Activated naive CD8-positive, alpha-beta T cell (primary cell): ENCODE results near the gene GPR171.
"Not testable (repeated sequence)": the region's sequence is repeated elsewhere in the genome, so short reads cannot be mapped to it uniquely, and the experiment has no call there.

Source experiments
- H3K27ac Mint-ChIP-seq: one replicate; pipeline ENCODE4 v1.8.0; 2021; ENCODE audit warnings: mixed read lengths
- H3K27me3 Mint-ChIP-seq: one replicate; pipeline ENCODE4 v1.8.0; 2021; ENCODE audit warnings: mixed read lengths
- H3K36me3 Mint-ChIP-seq: one replicate; pipeline ENCODE4 v1.8.0; 2021; ENCODE audit warnings: mixed read lengths
- H3K4me1 Mint-ChIP-seq: one replicate; pipeline ENCODE4 v1.8.0; 2021; ENCODE audit warnings: low read depth, mixed read lengths
- H3K4me3 Mint-ChIP-seq: one replicate; pipeline ENCODE4 v1.8.0; 2021; ENCODE audit warnings: mild to moderate bottlenecking, mixed read lengths
- H3K9me3 Mint-ChIP-seq: one replicate; pipeline ENCODE4 v1.8.0; 2021; ENCODE audit warnings: low read depth, mixed read lengths

Gene GPR171

GRCh38 chr3:151174351-151174750 lies 28.7 kb downstream of the GPR171 start:
- no peaks in the 10 kb centered on the region for H3K36me3 Mint-ChIP-seq
- no peak overlapping the region for H3K27ac Mint-ChIP-seq

DNA sequence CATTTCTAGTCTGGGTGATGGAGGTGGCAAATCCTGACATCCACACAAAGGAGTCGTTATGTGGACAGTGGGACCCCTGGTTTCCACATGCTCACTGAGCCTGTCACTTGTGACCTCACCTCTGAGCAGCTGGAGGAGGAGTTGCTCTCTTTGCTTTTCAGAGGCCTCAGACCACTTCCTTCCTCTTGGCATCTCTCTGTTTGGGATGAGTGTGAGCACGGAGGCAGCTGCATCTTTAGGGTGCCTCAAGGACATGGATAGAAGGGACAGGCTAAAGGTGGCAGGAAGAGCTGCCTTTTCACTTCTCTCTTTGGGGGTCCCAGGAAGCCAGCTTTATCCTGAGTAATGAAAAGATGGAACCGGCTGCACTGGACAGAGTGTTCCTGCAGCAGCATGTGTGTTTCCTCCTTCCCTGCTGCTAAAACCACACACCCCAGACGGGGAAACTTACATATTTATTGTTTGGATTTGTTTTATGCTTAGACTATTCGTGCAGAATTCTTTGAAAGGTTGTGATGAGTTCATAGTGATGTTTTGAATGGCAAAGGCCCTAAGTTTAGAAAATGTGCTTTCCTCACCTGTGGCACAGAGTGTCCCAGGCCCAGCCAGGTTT lies 31.8 kb downstream of the GPR171 start:
- H3K4me3 Mint-ChIP-seq: peak overlapping the region; percentile 41
- H3K9me3 Mint-ChIP-seq: no peaks in the 10 kb centered on the region
- no peaks in the 10 kb centered on the region for H3K36me3 Mint-ChIP-seq
- peaks cover 44% of the 10 kb centered on the region for H3K4me1 Mint-ChIP-seq
- peak overlapping the region; percentile 78 for H3K27ac Mint-ChIP-seq
- no peaks in the 10 kb centered on the region for H3K27me3 Mint-ChIP-seq

More at GRCh38 chr3:151174351-151174750, 28.7 kb downstream of the GPR171 start:
- no peaks in the 10 kb centered on the region for H3K9me3 Mint-ChIP-seq
- H3K4me1 Mint-ChIP-seq: peaks cover 35% of the 10 kb centered on the region
- no peak overlapping the region for H3K4me3 Mint-ChIP-seq
- H3K27me3 Mint-ChIP-seq: no peaks in the 10 kb centered on the region

GRCh38 chr3:151169948-151170679 lies 32.9 kb downstream of the GPR171 start:
- H3K36me3 Mint-ChIP-seq, H3K9me3 Mint-ChIP-seq, H3K27me3 Mint-ChIP-seq: not testable (repeated sequence)
- Mint-ChIP-seq H3K27ac (peak overlapping the region; percentile 78), H3K4me3 (peak overlapping the region; percentile 35), H3K4me1 (peaks cover 44% of the 10 kb centered on the region)

DNA sequence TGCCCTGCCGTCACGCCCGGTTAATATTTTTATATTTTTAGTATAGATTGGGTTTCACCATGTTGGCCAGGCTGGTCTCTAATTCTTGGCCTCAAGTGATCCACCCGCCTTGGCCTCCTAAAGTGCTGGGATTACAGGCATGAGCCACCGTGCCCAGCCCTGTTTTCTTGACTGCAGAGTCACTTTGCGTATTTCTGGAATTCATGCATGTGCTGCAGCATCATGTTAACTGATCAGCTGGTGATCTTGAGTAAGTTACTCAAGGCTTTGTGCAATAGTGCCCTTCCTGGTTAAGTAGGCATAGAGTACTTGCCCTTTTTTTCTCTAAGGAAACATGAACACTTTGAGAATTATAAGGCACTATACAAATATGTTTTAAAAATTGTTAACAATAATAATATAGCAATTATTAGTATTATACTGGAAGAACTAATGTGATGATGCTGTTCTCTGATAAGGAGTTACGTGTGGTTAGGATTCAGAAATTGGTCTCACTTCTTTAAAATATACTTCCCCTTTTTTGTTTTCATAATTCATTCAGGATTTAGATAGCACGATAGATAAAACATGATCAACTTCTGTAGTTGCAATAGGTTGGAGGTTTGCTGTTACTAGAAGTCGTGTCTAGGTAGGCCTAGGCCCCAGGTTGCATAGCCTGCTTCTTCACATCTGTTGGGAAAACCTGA lies 33.6 kb downstream of the GPR171 start:
- H3K4me1 Mint-ChIP-seq: peaks cover 44% of the 10 kb centered on the region
- no peaks in the 10 kb centered on the region for H3K9me3 Mint-ChIP-seq
- H3K4me3 Mint-ChIP-seq: peak overlapping the region; percentile 35
- H3K27me3 Mint-ChIP-seq: no peaks in the 10 kb centered on the region
- peak overlapping the region; percentile 78 for H3K27ac Mint-ChIP-seq
- H3K36me3 Mint-ChIP-seq: no peaks in the 10 kb centered on the region

DNA sequence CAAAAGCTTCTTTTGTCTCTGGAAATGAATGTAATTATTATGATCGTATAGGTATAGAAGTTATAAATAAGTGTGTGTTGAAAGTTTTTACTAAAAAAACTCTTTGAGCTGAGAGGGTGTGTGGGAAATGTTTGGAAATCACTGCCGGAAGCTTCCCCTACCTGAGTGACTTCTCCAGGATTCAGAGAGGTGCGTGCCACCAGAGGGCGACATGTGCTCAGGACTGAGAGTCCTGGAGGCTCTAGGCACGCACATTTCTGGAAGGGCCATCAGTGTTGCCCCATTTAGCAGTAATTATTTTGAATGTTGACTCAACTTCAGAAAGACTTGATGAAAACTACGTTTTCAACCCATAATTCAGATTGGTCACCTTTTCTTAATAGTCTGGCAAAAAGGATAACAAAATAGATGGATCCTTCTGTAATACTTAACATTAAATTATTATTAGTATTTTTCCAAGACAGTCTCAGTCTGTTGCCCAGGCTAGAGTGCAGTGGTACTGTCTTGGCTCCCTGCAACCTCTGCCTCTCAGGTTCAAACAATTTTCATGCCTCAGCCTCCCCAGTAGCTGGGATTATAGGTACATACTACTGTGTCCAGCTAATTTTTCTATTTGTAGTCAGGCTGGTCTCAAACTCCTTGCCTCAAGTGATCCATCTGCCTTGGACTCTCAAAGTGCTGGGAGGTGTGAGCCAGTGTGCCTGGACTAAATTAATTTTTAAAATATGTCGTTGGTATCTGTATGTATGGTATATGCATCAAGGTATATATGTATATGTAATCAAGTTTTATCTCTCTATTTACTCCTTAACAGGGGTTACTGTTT lies 34.5 kb downstream of the GPR171 start:
- Mint-ChIP-seq H3K9me3 (no peaks in the 10 kb centered on the region), H3K27ac (peak overlapping the region; percentile 2), H3K36me3 (no peaks in the 10 kb centered on the region), H3K4me3 (no peak overlapping the region), H3K4me1 (peaks cover 39% of the 10 kb centered on the region), H3K27me3 (no peaks in the 10 kb centered on the region)

DNA sequence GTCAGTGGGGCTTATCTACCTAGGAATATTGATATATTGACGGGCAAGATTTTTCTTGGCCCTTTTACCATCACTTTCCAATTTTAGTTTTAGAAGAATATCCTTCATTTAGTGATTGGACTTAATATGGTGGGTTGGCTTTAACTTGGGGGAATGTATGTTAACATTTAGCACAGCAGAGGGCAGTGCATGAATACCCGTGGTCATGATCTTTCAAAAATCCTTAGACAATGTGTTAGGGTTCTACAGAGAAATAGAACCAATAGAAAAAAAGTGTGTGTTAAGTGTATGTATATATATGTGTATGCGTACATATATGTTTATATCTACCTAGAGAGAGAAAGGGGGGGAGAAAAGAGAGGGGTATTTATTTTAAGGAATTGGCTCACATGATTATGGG lies 36.9 kb downstream of the GPR171 start:
- Mint-ChIP-seq H3K4me1 (peaks cover 24% of the 10 kb centered on the region), H3K9me3 (no peaks in the 10 kb centered on the region), H3K27ac (no peak overlapping the region), H3K27me3 (peaks cover 1% of the 10 kb centered on the region), H3K4me3 (no peak overlapping the region), H3K36me3 (no peaks in the 10 kb centered on the region)

DNA sequence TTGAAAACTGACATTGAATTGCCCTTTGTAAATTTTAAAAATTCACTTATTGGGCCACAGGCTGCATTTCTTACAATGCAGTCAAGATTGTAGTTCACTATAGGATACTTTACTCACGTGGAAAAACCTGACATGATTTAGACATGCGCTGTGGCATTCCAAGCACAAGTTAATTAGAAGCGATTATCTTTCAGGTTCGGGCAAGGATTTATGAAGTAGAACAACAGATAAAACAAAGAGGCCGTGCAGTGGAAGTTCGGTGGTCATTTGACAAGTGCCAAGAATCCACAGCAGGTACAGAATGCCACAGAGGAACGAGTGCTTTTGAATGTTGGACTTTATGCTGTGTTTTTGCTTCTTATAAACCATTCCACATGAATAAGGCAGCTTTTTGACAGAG lies 37.8 kb downstream of the GPR171 start:
- H3K27ac Mint-ChIP-seq: no peak overlapping the region
- H3K4me3 Mint-ChIP-seq: no peak overlapping the region
- no peaks in the 10 kb centered on the region for H3K36me3 Mint-ChIP-seq
- peaks cover 15% of the 10 kb centered on the region for H3K4me1 Mint-ChIP-seq
- no peaks in the 10 kb centered on the region for H3K9me3 Mint-ChIP-seq
- H3K27me3 Mint-ChIP-seq: peaks cover 3% of the 10 kb centered on the region

- H3K36me3 Mint-ChIP-seq: no peaks in the 10 kb centered on the region
- no peaks in the 10 kb centered on the region for H3K4me1 Mint-ChIP-seq
- H3K27ac Mint-ChIP-seq: no peak overlapping the region
- no peak overlapping the region for H3K4me3 Mint-ChIP-seq
- peaks cover 3% of the 10 kb centered on the region for H3K27me3 Mint-ChIP-seq
- no peaks in the 10 kb centered on the region for H3K9me3 Mint-ChIP-seq
Observed at GRCh38 chr3:151159806-151160205, 43.2 kb downstream of the GPR171 start.

- peaks cover 3% of the 10 kb centered on the region for H3K27me3 Mint-ChIP-seq
- no peaks in the 10 kb centered on the region for H3K36me3 Mint-ChIP-seq
- H3K4me1 Mint-ChIP-seq: no peaks in the 10 kb centered on the region
- no peak overlapping the region for H3K27ac Mint-ChIP-seq
- H3K4me3 Mint-ChIP-seq: no peak overlapping the region
- H3K9me3 Mint-ChIP-seq: no peaks in the 10 kb centered on the region
Observed at GRCh38 chr3:151156618-151157216, 46.3 kb downstream of the GPR171 start.

DNA sequence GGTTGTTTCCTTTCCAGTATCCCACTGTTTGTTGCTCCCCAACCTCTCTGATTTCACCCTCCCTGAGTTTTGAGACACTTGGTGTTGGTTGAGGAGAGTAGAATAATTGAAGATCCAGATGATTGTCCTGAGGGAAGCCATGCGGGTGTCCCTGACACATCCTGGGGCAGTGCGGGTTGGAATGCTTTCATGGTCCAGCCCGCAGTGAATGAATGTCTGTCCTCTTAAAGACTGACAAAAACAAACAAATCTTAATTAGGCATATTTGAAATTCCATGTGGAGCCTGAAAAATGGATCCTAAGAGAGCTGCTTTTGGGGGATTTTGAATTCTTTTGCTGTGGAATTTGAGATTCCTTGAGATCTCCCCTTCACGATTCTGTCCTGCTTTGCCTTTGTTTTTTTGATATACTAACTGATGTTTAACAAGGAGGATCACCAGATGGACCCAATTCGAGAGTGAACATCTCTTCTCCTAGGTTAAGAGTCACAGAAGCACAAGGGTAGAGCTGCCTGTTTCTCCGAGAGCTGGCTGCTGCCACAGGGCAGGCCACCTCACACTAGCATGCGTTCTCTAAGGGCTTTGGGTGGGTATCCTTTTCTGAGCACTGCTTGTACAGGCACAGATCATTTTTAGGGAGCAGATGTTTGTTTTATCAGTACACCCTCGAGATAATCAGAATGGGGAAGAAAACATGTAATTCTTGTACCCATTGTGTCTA lies 47.4 kb downstream of the GPR171 start:
- Mint-ChIP-seq H3K27me3 (no peaks in the 10 kb centered on the region), H3K4me1 (no peaks in the 10 kb centered on the region), H3K27ac (no peak overlapping the region), H3K4me3 (no peak overlapping the region), H3K36me3 (no peaks in the 10 kb centered on the region), H3K9me3 (no peaks in the 10 kb centered on the region)

DNA sequence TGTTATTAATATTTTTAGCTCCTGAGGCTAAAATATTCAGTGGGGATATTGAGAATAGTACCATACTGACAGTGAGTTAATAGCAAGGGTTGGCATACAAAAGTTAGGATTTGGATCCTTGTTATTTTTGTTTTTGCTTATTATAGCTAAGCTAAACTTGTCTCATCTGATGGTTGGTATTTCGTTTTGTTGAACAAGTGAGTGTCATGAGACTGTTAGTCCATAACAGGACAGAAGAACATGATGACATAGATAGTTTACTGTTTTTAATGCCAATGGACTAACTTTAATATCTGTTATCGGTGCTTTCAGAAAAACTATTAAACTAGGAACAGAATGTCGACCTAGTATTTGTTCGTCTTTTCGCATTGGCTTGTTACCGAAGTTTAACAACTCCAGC lies 48.5 kb downstream of the GPR171 start:
- Mint-ChIP-seq H3K27ac (no peak overlapping the region), H3K9me3 (no peaks in the 10 kb centered on the region), H3K27me3 (no peaks in the 10 kb centered on the region), H3K4me3 (no peak overlapping the region), H3K4me1 (no peaks in the 10 kb centered on the region), H3K36me3 (no peaks in the 10 kb centered on the region)

DNA sequence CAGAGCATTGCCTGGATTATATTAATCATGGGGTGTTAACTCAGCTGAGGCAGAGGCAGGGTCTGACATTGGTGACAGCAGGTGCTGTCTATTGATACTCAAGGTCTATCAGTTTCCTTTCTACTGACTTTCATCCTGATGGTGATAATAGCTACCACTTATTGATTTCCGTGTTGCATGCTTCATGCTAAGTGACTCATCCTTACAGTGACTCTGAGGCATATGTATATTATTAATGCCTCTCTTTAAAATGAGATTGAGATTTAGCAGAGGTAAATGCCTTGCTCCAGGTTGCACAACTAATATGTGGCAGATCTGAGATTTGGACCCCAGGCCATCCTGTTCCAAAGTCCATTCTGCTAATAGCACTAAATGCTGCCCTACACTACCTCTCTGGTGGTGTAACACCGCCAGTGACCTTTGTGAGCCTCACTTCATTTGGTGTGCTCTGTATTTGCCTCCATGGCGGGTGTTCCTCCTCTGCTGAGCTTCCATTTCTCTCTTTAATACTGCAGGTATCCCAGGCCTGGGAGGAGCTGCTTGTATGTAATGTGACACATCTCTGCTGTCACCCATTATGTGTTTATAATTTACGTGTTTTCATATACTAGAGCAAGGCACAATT lies 50.4 kb downstream of the GPR171 start:
- H3K36me3 Mint-ChIP-seq: no peaks in the 10 kb centered on the region
- no peaks in the 10 kb centered on the region for H3K27me3 Mint-ChIP-seq
- no peak overlapping the region for H3K4me3 Mint-ChIP-seq
- no peaks in the 10 kb centered on the region for H3K4me1 Mint-ChIP-seq
- H3K9me3 Mint-ChIP-seq: no peaks in the 10 kb centered on the region
- no peak overlapping the region for H3K27ac Mint-ChIP-seq
